D721Med (cell line): ENCODE measurements around the gene CCDC24.
A peak's percentile ranks its signal among the peaks of the same experiment; 100 is the strongest.

Experiments used
- DNase-seq: peaks from one replicate; pipeline ENCODE4 v3.0.0; 2011; ENCODE audit warnings: low spot score; ENCODE audit not compliant: insufficient read length
- FAIRE-seq: peaks from 2 replicates; lab custom pipeline; 2011; peaks lifted over from hg19 to GRCh38; lab: Jason Lieb, UNC
- CTCF ChIP-seq: IDR thresholded peaks from 2 replicates; pipeline ENCODE4 v1.5.1; 2012; ENCODE audit warnings: mild to moderate bottlenecking, control low read depth; ENCODE audit not compliant: insufficient read depth; ENCODE audit errors: missing control alignments

CCDC24 gene

GRCh38 chr1:43971336-43971980, 19.9 kb upstream of the CCDC24 start:
- FAIRE-seq (no peak), DNase-seq (no peak)

DNA sequence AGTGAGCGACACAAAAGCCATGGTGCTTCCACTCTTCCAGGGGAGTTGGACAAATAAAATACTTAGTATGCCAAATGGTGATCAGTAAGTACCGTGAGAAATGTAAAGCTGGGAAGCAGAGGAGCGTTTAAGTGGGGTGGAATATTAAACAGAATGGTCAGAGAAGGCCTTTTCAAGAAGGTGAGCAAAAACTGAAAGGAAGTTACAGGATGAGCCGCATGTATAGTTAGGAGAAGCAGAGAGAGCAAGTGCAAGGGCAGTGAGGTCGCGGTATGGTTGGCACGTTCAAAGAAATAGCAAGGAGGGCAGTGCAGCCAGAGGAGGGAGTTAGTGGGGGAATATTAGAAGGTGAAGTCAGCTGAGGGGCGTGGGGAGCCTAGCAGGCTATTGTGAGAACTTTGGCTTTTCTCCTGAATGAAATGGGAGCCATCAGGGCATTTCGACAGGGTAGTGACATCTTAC, 17.4 kb upstream of the CCDC24 start:
- DNase-seq: no peak
- TF ChIP-seq CTCF: no peak
- no peak for FAIRE-seq

More at GRCh38 chr1:43971336-43971980, 19.9 kb upstream of the CCDC24 start:
- no peak for TF ChIP-seq CTCF

- TF ChIP-seq CTCF: peak; percentile 1
- DNase-seq: peak; percentile 99
- no peak for FAIRE-seq
Observed at GRCh38 chr1:43974443-43975248, 16.8 kb upstream of the CCDC24 start, which contains the start of gene ATP6V0B. ATP6V0B (plus strand) TSS chr1:43974960; CDS start chr1:43975041, 81 bp downstream.

DNA sequence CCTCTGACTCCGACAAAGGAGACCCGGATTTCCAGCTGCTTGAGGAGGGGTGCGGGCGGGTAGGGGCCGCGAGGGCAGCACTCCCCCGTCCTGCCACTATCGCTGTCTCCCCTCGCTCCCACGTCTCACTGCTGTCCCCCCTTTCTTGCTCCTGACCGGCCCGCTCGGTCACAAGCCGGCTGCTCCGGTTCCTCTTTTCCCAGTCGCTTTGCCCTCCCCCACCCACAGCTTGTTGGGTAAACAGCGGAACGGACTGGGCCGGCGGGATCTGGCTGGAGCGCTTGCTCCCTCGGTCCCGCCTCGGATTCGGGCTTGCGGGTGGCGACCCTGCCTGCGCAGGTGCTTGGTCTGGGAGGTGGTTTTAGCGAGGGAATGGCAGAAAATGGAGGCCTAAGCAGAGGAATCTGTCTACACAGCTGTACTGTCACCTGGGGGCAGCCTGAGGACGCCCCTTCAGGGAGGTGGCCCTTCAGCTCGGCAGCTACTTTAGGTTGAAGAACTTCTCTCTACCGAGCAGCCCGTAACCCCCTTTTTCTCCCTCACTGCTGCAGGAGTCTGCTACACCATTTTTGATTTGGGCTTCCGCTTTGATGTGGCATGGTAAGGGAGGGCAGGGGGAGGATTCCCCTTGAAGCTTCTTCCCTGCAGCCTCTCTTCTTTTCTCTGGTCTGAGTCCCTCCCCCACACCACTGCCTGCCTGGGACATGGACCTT, 16.0 kb upstream of the CCDC24 start:
- no peak for FAIRE-seq
- no peak for TF ChIP-seq CTCF

DNA sequence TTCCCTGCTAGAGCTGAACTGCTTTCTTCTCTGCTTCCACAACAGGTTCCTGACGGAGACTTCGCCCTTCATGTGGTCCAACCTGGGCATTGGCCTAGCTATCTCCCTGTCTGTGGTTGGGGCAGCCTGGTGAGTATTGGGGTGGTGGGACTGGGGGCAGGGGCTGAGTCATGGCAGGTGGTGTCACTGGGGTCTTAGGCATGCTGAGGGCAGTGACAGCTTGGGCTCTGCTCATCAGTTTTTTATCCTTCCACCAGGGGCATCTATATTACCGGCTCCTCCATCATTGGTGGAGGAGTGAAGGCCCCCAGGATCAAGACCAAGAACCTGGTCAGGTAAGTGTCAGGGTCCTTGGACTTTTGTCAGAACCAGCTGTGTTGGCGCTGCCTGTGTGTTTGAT, 15.4 kb upstream of the CCDC24 start:
- no peak for TF ChIP-seq CTCF
- FAIRE-seq (no peak), DNase-seq (no peak)

More for the DNA sequence above, 16.0 kb upstream of the CCDC24 start:
- DNase-seq: no peak

- no peak for TF ChIP-seq CTCF
- no peak for FAIRE-seq
- no peak for DNase-seq
Observed at GRCh38 chr1:43976890-43977289, 14.5 kb upstream of the CCDC24 start.
